ENCODE results near the gene TAP1.

GRCh38 chr6:32857156-32857891 is 3.8 kb upstream of the TAP1 start:
- TF ChIP-seq CTCF (IDR thresholded peaks at IDR 0.05; ENCODE audit: low read length) (no peak), EZH2 (IDR thresholded peaks at IDR 0.05; ENCODE audit: borderline replicate concordance, low read length) (no peak)

Measured in OCI-LY1 (cell line).